H9 (cell line): ENCODE measurements around the gene BACE2. TPM values are rescaled to one million over a fixed set of nuclear protein-coding genes. Genes with fewer than 3 reads are reported as not detected.

Experiments used
- DNase-seq: peaks from one replicate; pipeline ENCODE4 v3.0.0-alpha.2; 2017
- H2AFZ ChIP-seq: one replicate; pipeline ENCODE4 v1.6.1; 2013; ENCODE audit warnings: mild to moderate bottlenecking, low read length, control low read depth, moderate library complexity
- H2AK5ac ChIP-seq: 2 replicates; pipeline ENCODE4 v1.6.1; 2013; ENCODE audit warnings: low read length, control low read depth, mixed read lengths; ENCODE audit not compliant: insufficient read length
- H2BK120ac ChIP-seq: one replicate; pipeline ENCODE4 v1.6.1; 2013; ENCODE audit warnings: low read depth, mild to moderate bottlenecking, low read length, control low read depth, inconsistent platforms; ENCODE audit not compliant: poor library complexity, severe bottlenecking
- H2BK12ac ChIP-seq: 2 replicates; pipeline ENCODE4 v1.6.1; 2013; ENCODE audit warnings: low read length, control low read depth, mixed read lengths, low read depth; ENCODE audit not compliant: insufficient read length
- H2BK15ac ChIP-seq: 2 replicates; pipeline ENCODE4 v1.6.1; 2013; ENCODE audit warnings: low read depth, low read length, control low read depth
- H2BK20ac ChIP-seq: one replicate; pipeline ENCODE4 v1.6.1; 2013; ENCODE audit warnings: low read depth, mild to moderate bottlenecking, low read length, control low read depth, inconsistent platforms; ENCODE audit not compliant: poor library complexity, severe bottlenecking
- H2BK5ac ChIP-seq: 2 replicates; pipeline ENCODE4 v1.6.1; 2013; ENCODE audit warnings: low read length, control low read depth, mixed read lengths; ENCODE audit not compliant: insufficient read length
- H3K14ac ChIP-seq: 2 replicates; pipeline ENCODE4 v1.6.1; 2013; ENCODE audit warnings: low read length, control low read depth; ENCODE audit not compliant: insufficient read depth
- H3K18ac ChIP-seq: 2 replicates; pipeline ENCODE4 v1.6.1; 2013; ENCODE audit warnings: low read depth, mild to moderate bottlenecking, mixed read lengths, low read length, control low read depth; ENCODE audit not compliant: insufficient read length
- H3K23ac ChIP-seq: 2 replicates; pipeline ENCODE4 v1.6.1; 2013; ENCODE audit warnings: low read length, control low read depth, mixed read lengths, low read depth; ENCODE audit not compliant: insufficient read length
- H3K23me2 ChIP-seq: 2 replicates; pipeline ENCODE4 v1.6.1; 2013; ENCODE audit warnings: low read depth, mild to moderate bottlenecking, mixed read lengths, low read length, control low read depth; ENCODE audit not compliant: insufficient read length, poor library complexity, severe bottlenecking
- H3K27ac ChIP-seq: 2 replicates; pipeline ENCODE4 v1.5.1; 2013; ENCODE audit warnings: low read length, control low read depth, mixed read lengths, low read depth; ENCODE audit not compliant: insufficient read length
- H3K27me3 ChIP-seq: 2 replicates; pipeline ENCODE4 v1.6.1; 2013; ENCODE audit warnings: low read length, control low read depth, inconsistent platforms; ENCODE audit not compliant: insufficient read depth
- H3K4ac ChIP-seq: 2 replicates; pipeline ENCODE4 v1.6.1; 2013; ENCODE audit warnings: low read depth, mild to moderate bottlenecking, control low read depth, inconsistent platforms, low read length, moderate library complexity
- H3K4me1 ChIP-seq: 2 replicates; pipeline ENCODE4 v1.6.1; 2013; ENCODE audit warnings: low read length, control low read depth, inconsistent platforms; ENCODE audit not compliant: insufficient read depth
- H3K4me2 ChIP-seq: 2 replicates; pipeline ENCODE4 v1.6.1; 2013; ENCODE audit warnings: low read length, control low read depth, mixed read lengths; ENCODE audit not compliant: insufficient read length, insufficient read depth
- H3K56ac ChIP-seq: 2 replicates; pipeline ENCODE4 v1.6.1; 2013; ENCODE audit warnings: low read depth, mild to moderate bottlenecking, mixed read lengths, low read length, control low read depth; ENCODE audit not compliant: insufficient read length
- H3K79me1 ChIP-seq: 2 replicates; pipeline ENCODE4 v1.6.1; 2013; ENCODE audit warnings: low read depth, mild to moderate bottlenecking, moderate library complexity, low read length, control low read depth, inconsistent platforms; ENCODE audit not compliant: insufficient read depth, poor library complexity, severe bottlenecking
- H3K79me2 ChIP-seq: 2 replicates; pipeline ENCODE4 v1.6.1; 2013; ENCODE audit warnings: low read length, control low read depth, inconsistent platforms; ENCODE audit not compliant: insufficient read depth
- H3K9ac ChIP-seq: 2 replicates; pipeline ENCODE4 v1.6.1; 2013; ENCODE audit warnings: low read length, control low read depth, mixed read lengths; ENCODE audit not compliant: insufficient read length; ENCODE audit errors: extremely low read depth
- H3K9me3 ChIP-seq: one replicate; pipeline ENCODE4 v1.6.1; 2013; ENCODE audit warnings: low read depth, low read length, inconsistent platforms; ENCODE audit not compliant: control insufficient read depth
- H3T11ph ChIP-seq: one replicate; pipeline ENCODE4 v1.6.1; 2013; ENCODE audit warnings: mild to moderate bottlenecking, low read length, control low read depth, inconsistent platforms
- H4K20me1 ChIP-seq: one replicate; pipeline ENCODE4 v1.6.1; 2013; ENCODE audit not compliant: control insufficient read depth, insufficient read length, insufficient read depth
- H4K5ac ChIP-seq: 2 replicates; pipeline ENCODE4 v1.6.1; 2013; ENCODE audit warnings: low read depth, mild to moderate bottlenecking, mixed read lengths, low read length, control low read depth; ENCODE audit not compliant: insufficient read length
- H4K8ac ChIP-seq: replicated peaks from 2 replicates; pipeline ENCODE4 v1.6.1; 2013; ENCODE audit warnings: low read length, control low read depth, mixed read lengths, low read depth; ENCODE audit not compliant: insufficient read length
- H4K91ac ChIP-seq: 2 replicates; pipeline ENCODE4 v1.6.1; 2013; ENCODE audit warnings: low read depth, mild to moderate bottlenecking, moderate library complexity, mixed read lengths, low read length, control low read depth; ENCODE audit not compliant: insufficient read length
- H3K27ac Mint-ChIP-seq, 3 experiments: 2 replicates in 2 of 3; 3 replicates in 1 of 3; pipeline ENCODE4 v1.8.0; 2020 to 2021; ENCODE audit warnings: mixed read lengths in 3 of 3, mild to moderate bottlenecking in 1 of 3, moderate library complexity in 1 of 3
- H3K27me3 Mint-ChIP-seq: 2 replicates; pipeline ENCODE4 v1.8.0; 2021; ENCODE audit warnings: low read depth, mild to moderate bottlenecking, moderate library complexity, mixed read lengths
- H3K36me3 Mint-ChIP-seq, 3 experiments: 2 replicates in 2 of 3; 3 replicates in 1 of 3; pipeline ENCODE4 v1.8.0; 2020 to 2021; ENCODE audit warnings: low read depth in 3 of 3, mixed read lengths in 3 of 3; ENCODE audit not compliant: insufficient read depth in 1 of 3
- H3K4me1 Mint-ChIP-seq, 2 experiments: 2 replicates each; pipeline ENCODE4 v1.8.0; 2020; ENCODE audit warnings: mixed read lengths in 2 of 2
- H3K4me3 Mint-ChIP-seq, 2 experiments: 2 replicates in 1 of 2; 3 replicates in 1 of 2; pipeline ENCODE4 v1.8.0; 2020 to 2021; ENCODE audit warnings: mild to moderate bottlenecking in 2 of 2, mixed read lengths in 2 of 2, moderate library complexity in 1 of 2
- H3K9me3 Mint-ChIP-seq, 2 experiments: 2 replicates in 1 of 2; 3 replicates in 1 of 2; pipeline ENCODE4 v1.8.0; 2020; ENCODE audit warnings: mild to moderate bottlenecking in 2 of 2, mixed read lengths in 2 of 2, moderate library complexity in 1 of 2
- WGBS: extraction: QIAGEN DNeasy Blood & Tissue Kit; methylation state at CpG from one replicate; pipeline ENCODE4 v1.1.7; 2013; ENCODE audit warnings: missing lambda C conversion rate, low lambda C conversion rate, mixed read lengths; ENCODE audit not compliant: insufficient read length; ENCODE audit errors: extremely low coverage; 5-methylcytosine and 5-hydroxymethylcytosine counted together
- total RNA-seq: library from RNA; stranded (reverse); gene quantifications from 2 replicates; pipeline ENCODE4 v1.2.1, GENCODE V29; 2021
- TF ChIP-seq, protein P1 (sequence below): fragments of 200-600 bp; sonication (generic); conservative IDR thresholded peaks from 3 replicates; pipeline ENCODE4 v1.8.0; 2021; ENCODE audit warnings: antibody characterized with exemption, mild to moderate bottlenecking

The BACE2 gene
- total RNA-seq, 1 experiment from 2014 or later, result 8.0 TPM

GRCh38 chr21:41232013-41232412 lies 64.1 kb downstream of the BACE2 start:
- no peak overlapping the region for H2AK5ac ChIP-seq
- Mint-ChIP-seq H3K9me3 (no peaks in the 10 kb centered on the region; a peak in 1 of 5 replicates), H3K27ac (no peak overlapping the region), H3K4me3 (no peak overlapping the region), H3K4me1 (peaks cover 12 to 17% of the 10 kb centered on the region in 2 experiments), H3K36me3 (peaks cover 4 to 8% (median 5%) of the 10 kb centered on the region in 3 experiments), H3K27me3 (no peaks in the 10 kb centered on the region; the same call in 1 of the 2 replicates)
- no peak overlapping the region for H3K4ac ChIP-seq
- H3K4me2 ChIP-seq, result no peak overlapping the region
- H3K56ac ChIP-seq, result no peak overlapping the region
- H3K9ac ChIP-seq, result no peak overlapping the region
- H4K20me1 ChIP-seq, result no peaks in the 10 kb centered on the region
- no peak for DNase-seq
- no peak overlapping the region for H3K18ac ChIP-seq
- H2BK12ac ChIP-seq, result no peak overlapping the region
- no peak overlapping the region for H3K27ac ChIP-seq
- peak overlapping the region; percentile 73; the same call in 1 of the 2 replicates for H3K14ac ChIP-seq
- H2BK20ac ChIP-seq, result no peak overlapping the region
- H3K23ac ChIP-seq, result no peak overlapping the region
- H3K4me1 ChIP-seq, result peaks cover 1% of the 10 kb centered on the region; the same call in 1 of the 2 replicates
- no peaks in the 10 kb centered on the region for H3K23me2 ChIP-seq
- H3K9me3 ChIP-seq, result no peaks in the 10 kb centered on the region
- H2BK5ac ChIP-seq, result no peak overlapping the region
- H3K79me2 ChIP-seq, result no peaks in the 10 kb centered on the region
- no peak overlapping the region for H2BK120ac ChIP-seq
- no peaks in the 10 kb centered on the region for H3K27me3 ChIP-seq
- WGBS, result no CpG with 5 or more reads among the region's 10 CpGs
- TF ChIP-seq, protein P1, sequence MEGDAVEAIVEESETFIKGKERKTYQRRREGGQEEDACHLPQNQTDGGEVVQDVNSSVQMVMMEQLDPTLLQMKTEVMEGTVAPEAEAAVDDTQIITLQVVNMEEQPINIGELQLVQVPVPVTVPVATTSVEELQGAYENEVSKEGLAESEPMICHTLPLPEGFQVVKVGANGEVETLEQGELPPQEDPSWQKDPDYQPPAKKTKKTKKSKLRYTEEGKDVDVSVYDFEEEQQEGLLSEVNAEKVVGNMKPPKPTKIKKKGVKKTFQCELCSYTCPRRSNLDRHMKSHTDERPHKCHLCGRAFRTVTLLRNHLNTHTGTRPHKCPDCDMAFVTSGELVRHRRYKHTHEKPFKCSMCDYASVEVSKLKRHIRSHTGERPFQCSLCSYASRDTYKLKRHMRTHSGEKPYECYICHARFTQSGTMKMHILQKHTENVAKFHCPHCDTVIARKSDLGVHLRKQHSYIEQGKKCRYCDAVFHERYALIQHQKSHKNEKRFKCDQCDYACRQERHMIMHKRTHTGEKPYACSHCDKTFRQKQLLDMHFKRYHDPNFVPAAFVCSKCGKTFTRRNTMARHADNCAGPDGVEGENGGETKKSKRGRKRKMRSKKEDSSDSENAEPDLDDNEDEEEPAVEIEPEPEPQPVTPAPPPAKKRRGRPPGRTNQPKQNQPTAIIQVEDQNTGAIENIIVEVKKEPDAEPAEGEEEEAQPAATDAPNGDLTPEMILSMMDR, result no peak
- no peak overlapping the region for H2AFZ ChIP-seq
- no peaks in the 10 kb centered on the region for H3K79me1 ChIP-seq
- no peak overlapping the region for H4K5ac ChIP-seq
- no peak overlapping the region for H2BK15ac ChIP-seq
- H3T11ph ChIP-seq, result no peak overlapping the region
- H4K91ac ChIP-seq, result no peak overlapping the region
- no peak overlapping the region for H4K8ac ChIP-seq
